Astrocyte (in vitro differentiated cells and primary cell): ENCODE data around the gene ADAM19.

Experiments
- CTCF ChIP-seq: IDR thresholded peaks from 2 replicates; pipeline ENCODE4 v1.5.1; 2011; ENCODE audit warnings: low read depth, mild to moderate bottlenecking, inconsistent platforms, low read length, moderate library complexity; ENCODE audit not compliant: insufficient read depth
- EZH2 ChIP-seq: IDR thresholded peaks from 2 replicates; pipeline ENCODE4 v1.6.1; 2012; ENCODE audit warnings: mild to moderate bottlenecking, low read length, inconsistent platforms; ENCODE audit not compliant: insufficient read depth

DNA sequence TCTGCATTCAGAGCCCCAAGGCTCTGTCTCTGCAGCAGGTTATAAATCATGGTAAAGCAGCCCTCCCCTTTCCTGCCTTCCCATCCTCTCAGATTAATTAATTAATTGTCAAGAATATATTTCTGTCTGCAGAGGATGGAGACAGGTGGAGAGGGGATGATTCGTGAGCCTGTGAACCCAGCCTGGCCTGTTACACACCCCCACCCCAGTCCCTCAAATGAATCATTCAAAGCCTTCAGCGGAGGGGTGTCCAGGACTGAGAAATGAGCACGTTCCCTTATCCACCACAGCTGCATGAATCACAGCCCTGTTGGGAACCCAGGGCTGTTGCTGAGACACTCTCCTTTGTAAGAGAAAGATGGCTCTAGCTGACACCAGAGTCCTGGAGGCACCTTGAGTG lies 59.6 kb downstream of the ADAM19 start:
- no peak for TF ChIP-seq CTCF
- no peak for TF ChIP-seq EZH2
